ENCODE measurements around the gene ANTXR2. TPM values are rescaled to one million over a fixed set of nuclear protein-coding genes. Genes with fewer than 3 reads are reported as not detected.

The ANTXR2 gene
- total and polyA plus RNA-seq, 2 of the 8 experiments (the other 6 are each of a cell fraction or from before 2014, with no cell fraction given) = 1.1 to 7.5 TPM

GRCh38 chr4:79983431-79983830 lies 89.6 kb downstream of the ANTXR2 start:
- no peak overlapping the region for H4K91ac ChIP-seq (replicated peaks; ENCODE audit: insufficient read length, low read length)
- no peak overlapping the region for H2BK120ac ChIP-seq (replicated peaks; ENCODE audit: low read depth, low read length)
- no peaks in the 10 kb centered on the region for H3K27me3 ChIP-seq (replicated peaks in 1 of 4; ENCODE audit: control insufficient read depth in 3 of 4, extremely low read depth in 1 of 4, insufficient read depth in 3 of 4, low read length in 3 of 4)
- DNase-seq (ENCODE audit: low read depth in 1 of 2, low spot score in 2 of 2) (no peak), FAIRE-seq (no peak)
- no peak overlapping the region for H3K9ac ChIP-seq (replicated peaks in 1 of 4; ENCODE audit: extremely low read depth in 1 of 4, low read depth in 3 of 4, low read length in 3 of 4)
- CTCF ChIA-PET (ENCODE audit: partially characterized antibody) = no interaction called here
- TF ChIP-seq TAF1 (IDR thresholded peaks at IDR 0.05; ENCODE audit: low read depth, low read length) = no peak
- TF ChIP-seq YY1 (IDR thresholded peaks at IDR 0.05; ENCODE audit: low read depth, low read length) = no peak
- no peak for TF ChIP-seq RFX5 (IDR thresholded peaks at IDR 0.05; ENCODE audit: borderline replicate concordance, low read depth, low read length)
- no peak for TF ChIP-seq ZNF274 (IDR thresholded peaks at IDR 0.05; ENCODE audit: borderline replicate concordance, extremely low read depth, low read length)
- no peak for TF ChIP-seq SUZ12 (IDR thresholded peaks at IDR 0.05; ENCODE audit: low read length)
- TF ChIP-seq HDAC2 (IDR thresholded peaks at IDR 0.05; ENCODE audit: borderline replicate concordance in 1 of 2, low read depth in 2 of 2, low read length in 2 of 2) = no peak
- no peak for TF ChIP-seq SP2 (IDR thresholded peaks at IDR 0.05; ENCODE audit: low read length)
- TF ChIP-seq POLR2AphosphoS5 (IDR thresholded peaks at IDR 0.05; ENCODE audit: low read depth, low read length) = no peak
- no peak for TF ChIP-seq MAX (IDR thresholded peaks at IDR 0.05)
- no peak for TF ChIP-seq JUND (IDR thresholded peaks at IDR 0.05; ENCODE audit: low read length)
- no peaks in the 10 kb centered on the region for H3K79me2 ChIP-seq (ENCODE audit: control insufficient read depth in 1 of 2, insufficient read depth in 2 of 2, low read length in 2 of 2)
- no peak overlapping the region for H4K5ac ChIP-seq (ENCODE audit: insufficient read length, low read depth, low read length)
- no peaks in the 10 kb centered on the region for H3K4me1 ChIP-seq (replicated peaks in 1 of 4; ENCODE audit: control insufficient read depth in 3 of 4, insufficient read depth in 4 of 4, low read length in 3 of 4)
- no peak overlapping the region for H2BK12ac ChIP-seq (ENCODE audit: low read depth, low read length)
- H3K4ac ChIP-seq (replicated peaks; ENCODE audit: insufficient read length, low read depth, low read length) = no peak overlapping the region
- no peak overlapping the region for H2AK5ac ChIP-seq (ENCODE audit: low read depth, low read length)
- no peak overlapping the region for H3K18ac ChIP-seq (ENCODE audit: extremely low read depth, low read length)
- H3K23ac ChIP-seq (ENCODE audit: insufficient read length) = no peak overlapping the region
- no peaks in the 10 kb centered on the region for H3K23me2 ChIP-seq (ENCODE audit: low read depth, low read length)
- no peaks in the 10 kb centered on the region for H3K9me3 ChIP-seq (ENCODE audit: insufficient read depth in 2 of 2, low read depth in 1 of 2, low read length in 1 of 2)
- H4K20me1 ChIP-seq (replicated peaks in 1 of 2; ENCODE audit: control insufficient read depth in 1 of 2, insufficient read depth in 2 of 2, low read length in 2 of 2) = no peaks in the 10 kb centered on the region
- no peak overlapping the region for H3K14ac ChIP-seq (ENCODE audit: insufficient read length)
- no peak overlapping the region for H2BK5ac ChIP-seq (ENCODE audit: low read depth, low read length)
- H2AFZ ChIP-seq (ENCODE audit: low read length) = no peak overlapping the region
- no peak overlapping the region for H3K27ac ChIP-seq (ENCODE audit: low read depth, low read length)
- WGBS, 2 experiments (ENCODE audit: extremely low coverage in 1 of 2, insufficient coverage in 1 of 2, insufficient read length in 1 of 2, insufficient replicate concordance in 2 of 2, low coverage in 1 of 2, low lambda C conversion rate in 2 of 2, missing lambda C conversion rate in 1 of 2) = 95% methylated on average over 4 of the region's 4 CpGs; no CpG with 5 or more reads in 1 of the 2 experiments
- H2BK15ac ChIP-seq (ENCODE audit: low read length) = no peak overlapping the region
- POLR2A ChIA-PET (ENCODE audit: partially characterized antibody) = no interaction called here
- H3K79me1 ChIP-seq (ENCODE audit: low read depth, low read length) = no peaks in the 10 kb centered on the region
- H4K8ac ChIP-seq (ENCODE audit: extremely low read depth, insufficient read depth, low read length) = no peak overlapping the region
- no peak overlapping the region for H3K56ac ChIP-seq (replicated peaks; ENCODE audit: insufficient read length, low read depth, low read length)
- no peak overlapping the region for H2BK20ac ChIP-seq (ENCODE audit: low read length)
- H3K4me3 ChIP-seq (ENCODE audit: extremely low read depth in 1 of 4, insufficient read depth in 2 of 4, low read depth in 3 of 4, low read length in 4 of 4) = no peak overlapping the region
- no peaks in the 10 kb centered on the region for H3K36me3 ChIP-seq (ENCODE audit: control insufficient read depth in 2 of 4, insufficient read depth in 4 of 4, low read length in 3 of 4)
- no peak overlapping the region for H3K4me2 ChIP-seq (ENCODE audit: insufficient read depth in 1 of 2, low read depth in 2 of 2, low read length in 2 of 2)

All from H1 (cell line).